Vagina (tissue), 2 donors: ENCODE data around the gene ABCA2.
A peak's percentile ranks its signal among the peaks of the same experiment; 100 is the strongest.

Experiments used
- CTCF ChIP-seq, 3 experiments: fragments of 450-650 bp in 2 of 3; fragments of 200-600 bp in 1 of 3; sonication (generic) in 1 of 3; IDR thresholded peaks; one replicate each; pipeline ENCODE4 v1.5.1; 2017 to 2019; ENCODE audit warnings: antibody characterized with exemption in 3 of 3, mild to moderate bottlenecking in 2 of 3, moderate library complexity in 2 of 3
- POLR2A ChIP-seq, 2 donors: fragments of 450-650 bp; IDR thresholded peaks; one replicate each; pipeline ENCODE4 v1.6.1; 2017; ENCODE audit warnings: antibody characterized with exemption in 2 of 2, mild to moderate bottlenecking in 2 of 2, moderate library complexity in 2 of 2

GRCh38 chr9:137029058-137029936 is 1.3 kb upstream of the ABCA2 start:
- TF ChIP-seq CTCF (IDR thresholded peaks at IDR 0.05): peak; percentile 69 to 75 (median 75)
- no peak for TF ChIP-seq POLR2A (IDR thresholded peaks at IDR 0.05)
